GM18499 (cell line): ENCODE measurements around the gene NOCT.
"Not testable (repeated sequence)": the region's sequence is repeated elsewhere in the genome, so short reads cannot be mapped to it uniquely, and the experiment has no call there.

Experiments
- ATAC-seq: cut with Tn5 transposase; IDR thresholded peaks from one replicate; pipeline ENCODE4 v1.9.1; 2021; ENCODE audit warnings: moderate number of reproducible peaks; ENCODE audit not compliant: insufficient read depth, unreplicated experiment

The NOCT gene

DNA sequence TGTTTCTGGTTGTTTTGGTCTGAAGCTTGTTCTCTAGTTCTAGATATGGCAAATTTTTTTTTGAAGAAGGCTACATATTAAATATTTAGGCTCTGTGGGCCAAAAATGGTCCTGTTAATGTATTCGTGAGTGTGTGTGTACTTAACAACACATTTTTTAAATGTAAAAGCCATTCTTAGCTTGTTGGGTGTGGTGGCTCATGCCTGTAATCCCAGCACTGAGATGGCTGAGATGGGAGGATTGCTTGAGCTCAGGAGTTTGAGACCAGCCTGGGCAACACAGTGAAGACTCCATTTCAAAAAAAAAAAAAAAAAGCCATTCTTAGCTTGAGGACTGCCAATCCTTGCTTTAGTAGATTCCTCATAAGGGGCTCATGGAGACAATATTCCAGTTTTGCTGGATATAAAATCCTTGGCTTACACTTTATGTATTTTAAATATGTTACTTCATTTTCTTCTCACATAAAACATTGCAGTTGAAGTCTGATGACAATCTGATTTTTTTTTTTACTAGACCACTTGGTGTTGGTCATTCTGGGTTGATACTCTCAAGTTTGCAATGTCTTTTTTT, 23.4 kb downstream of the NOCT start:
- ATAC-seq: no peak

DNA sequence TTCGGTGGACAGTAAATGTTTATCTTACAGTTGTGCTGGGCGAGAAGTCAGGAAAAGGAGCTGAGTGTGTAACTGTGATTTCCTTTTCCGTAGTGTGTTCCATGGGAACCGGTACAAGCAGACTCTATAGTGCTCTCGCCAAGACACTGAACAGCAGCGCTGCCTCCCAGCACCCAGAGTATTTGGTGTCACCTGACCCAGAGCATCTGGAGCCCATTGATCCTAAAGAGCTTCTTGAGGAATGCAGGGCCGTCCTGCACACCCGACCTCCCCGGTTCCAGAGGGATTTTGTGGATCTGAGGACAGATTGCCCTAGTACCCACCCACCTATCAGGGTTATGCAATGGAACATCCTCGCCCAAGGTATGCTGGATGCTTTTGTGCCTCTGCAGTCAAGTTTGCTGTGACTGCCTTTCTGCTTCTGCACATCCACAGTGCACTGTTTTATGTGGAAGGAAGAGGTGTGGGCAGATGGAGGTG, 27.4 kb downstream of the NOCT start:
- no peak for ATAC-seq

DNA sequence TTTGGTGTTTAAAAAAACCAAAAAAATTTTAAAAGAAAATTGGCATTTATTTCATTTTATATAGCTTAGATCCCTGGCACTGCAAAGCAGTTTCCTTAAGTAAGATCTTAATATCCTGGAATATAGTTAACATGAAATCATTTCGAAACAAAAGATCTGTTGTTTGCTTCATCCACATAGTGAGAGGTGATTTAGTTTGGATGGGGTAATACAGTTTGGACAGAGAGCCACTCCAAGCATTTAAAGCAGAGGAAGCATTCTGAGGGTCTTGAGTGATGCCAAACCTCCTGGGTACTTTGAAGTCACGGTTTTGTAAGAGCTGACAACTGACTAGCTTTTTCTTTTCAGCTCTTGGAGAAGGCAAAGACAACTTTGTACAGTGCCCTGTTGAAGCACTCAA, 28.7 kb downstream of the NOCT start:
- ATAC-seq: no peak

DNA sequence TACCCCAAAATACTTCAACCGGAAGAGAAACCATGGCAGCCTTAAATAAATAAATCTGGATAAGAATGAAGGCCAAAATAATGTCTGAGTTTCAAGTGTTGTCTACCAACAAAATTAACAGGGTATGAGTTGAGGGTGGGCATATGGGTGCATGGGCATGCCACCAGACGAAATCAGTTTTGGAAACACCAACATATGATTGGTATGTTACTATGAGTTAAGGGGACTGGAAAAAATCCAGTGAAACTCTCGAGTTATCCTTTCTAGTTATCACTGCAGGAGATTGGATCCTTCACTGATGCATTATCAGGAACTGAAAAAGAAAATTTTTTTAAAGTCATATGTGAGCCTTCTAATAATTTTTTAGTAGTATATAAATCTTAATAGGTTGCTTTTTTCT, 32.4 kb downstream of the NOCT start:
- no peak for ATAC-seq

DNA sequence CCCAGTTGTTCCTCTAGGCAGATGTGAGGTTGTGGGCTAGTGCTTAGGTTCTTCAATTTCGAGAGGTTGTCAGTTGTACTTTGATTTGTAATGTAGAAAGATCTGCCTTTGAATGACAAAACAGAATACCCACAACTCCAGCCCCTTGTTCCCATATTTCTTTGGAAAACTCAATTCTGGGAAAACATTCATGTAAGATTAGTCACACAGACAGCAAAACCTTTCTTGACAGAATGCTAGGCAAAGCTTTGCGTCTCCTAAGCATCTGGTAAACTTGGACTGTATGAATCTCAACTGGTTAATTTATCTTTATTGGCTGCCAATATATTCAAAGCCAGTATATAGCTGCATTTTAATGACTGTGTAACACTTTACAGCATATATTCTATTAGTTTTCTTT, 34.9 kb downstream of the NOCT start:
- no peak for ATAC-seq

DNA sequence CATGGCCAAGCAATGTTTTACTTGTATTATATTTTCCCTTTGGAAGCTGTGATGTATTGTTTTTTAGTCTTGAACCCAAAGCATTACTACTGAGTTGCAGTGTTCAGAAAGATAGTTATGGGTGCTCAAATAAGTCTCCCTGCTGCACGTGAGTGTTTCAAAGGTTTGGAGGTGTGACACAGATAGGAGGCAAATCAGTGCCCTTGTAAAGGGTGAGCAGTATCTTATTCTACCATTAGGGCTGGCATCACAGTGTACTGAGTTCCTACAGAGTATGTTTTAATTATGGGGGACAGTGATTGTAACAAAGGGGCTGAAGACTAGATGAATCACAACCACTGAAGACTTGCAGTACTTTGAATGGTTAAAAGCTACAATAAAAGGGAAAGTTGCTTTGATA, 38.3 kb downstream of the NOCT start:
- ATAC-seq: no peak

DNA sequence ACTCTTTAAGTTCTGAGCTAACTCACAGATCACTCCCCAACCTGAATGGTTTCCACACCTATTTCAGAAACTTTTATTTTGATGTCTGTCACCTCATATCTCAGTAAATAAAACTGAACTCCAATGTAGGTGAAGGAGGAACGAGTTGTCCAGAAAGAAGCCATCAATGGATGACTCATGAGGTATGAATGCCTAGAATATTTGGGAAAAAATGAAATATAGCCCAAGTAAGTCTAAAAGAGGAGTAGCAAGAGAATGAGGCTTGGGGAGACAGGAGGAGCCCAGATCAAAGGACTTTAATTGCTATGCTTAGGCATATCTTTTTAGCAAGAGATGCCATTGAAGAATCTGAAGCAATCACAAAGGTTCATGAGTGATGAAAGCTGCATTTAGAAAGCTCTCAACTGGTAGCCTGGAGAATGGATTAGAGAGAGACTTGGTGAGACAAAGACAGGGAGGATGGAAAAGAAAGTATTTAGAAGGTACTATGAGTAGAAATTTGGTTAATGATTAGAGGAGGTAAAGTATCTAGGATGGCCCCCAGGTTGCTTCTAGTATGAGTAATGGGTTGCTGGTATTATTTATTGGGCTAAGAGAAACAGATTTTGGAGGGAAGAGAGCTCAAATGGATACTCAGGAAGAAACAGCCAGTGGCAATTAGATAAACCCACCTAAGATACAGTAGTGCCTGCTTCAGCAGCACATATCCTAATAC, 39.4 kb downstream of the NOCT start:
- ATAC-seq: no peak

DNA sequence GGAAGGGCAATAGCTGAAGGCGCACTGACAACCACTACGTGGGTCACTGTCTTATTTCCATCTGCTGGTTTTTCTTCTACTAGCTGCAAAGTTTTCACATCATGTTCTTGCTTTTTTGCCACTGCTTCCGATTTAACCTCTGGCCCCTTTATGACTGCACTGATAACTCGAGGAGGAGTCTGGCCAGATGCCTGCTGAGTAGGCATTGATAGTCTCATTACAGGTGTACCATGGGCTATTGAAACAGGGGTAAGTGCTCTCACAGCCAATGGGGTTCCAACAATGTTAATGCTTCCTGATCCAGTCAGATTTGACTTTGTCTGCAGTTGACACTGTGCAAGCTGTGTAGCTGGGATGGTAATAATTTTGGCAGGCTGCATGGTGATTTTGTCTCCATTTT, 43.4 kb downstream of the NOCT start:
- not testable (repeated sequence) for ATAC-seq

DNA sequence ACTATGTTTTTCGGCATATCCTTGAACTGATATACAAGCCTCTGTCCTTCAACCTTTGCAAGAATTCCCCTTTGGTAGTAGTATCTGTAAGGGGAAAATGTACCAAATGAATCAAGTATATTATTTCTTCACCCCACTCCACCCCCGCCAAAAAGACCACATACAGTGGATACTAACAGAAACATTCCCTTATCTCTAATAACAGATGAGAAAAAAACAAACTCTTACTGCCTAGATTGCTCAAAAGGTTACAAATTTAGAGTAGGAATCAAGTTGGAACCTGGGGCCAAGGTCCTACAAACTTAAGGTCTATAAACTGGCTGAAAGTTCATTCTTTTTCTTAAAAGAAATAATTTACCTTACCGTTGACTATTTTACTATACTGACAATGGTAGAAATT, 45.0 kb downstream of the NOCT start:
- no peak for ATAC-seq

DNA sequence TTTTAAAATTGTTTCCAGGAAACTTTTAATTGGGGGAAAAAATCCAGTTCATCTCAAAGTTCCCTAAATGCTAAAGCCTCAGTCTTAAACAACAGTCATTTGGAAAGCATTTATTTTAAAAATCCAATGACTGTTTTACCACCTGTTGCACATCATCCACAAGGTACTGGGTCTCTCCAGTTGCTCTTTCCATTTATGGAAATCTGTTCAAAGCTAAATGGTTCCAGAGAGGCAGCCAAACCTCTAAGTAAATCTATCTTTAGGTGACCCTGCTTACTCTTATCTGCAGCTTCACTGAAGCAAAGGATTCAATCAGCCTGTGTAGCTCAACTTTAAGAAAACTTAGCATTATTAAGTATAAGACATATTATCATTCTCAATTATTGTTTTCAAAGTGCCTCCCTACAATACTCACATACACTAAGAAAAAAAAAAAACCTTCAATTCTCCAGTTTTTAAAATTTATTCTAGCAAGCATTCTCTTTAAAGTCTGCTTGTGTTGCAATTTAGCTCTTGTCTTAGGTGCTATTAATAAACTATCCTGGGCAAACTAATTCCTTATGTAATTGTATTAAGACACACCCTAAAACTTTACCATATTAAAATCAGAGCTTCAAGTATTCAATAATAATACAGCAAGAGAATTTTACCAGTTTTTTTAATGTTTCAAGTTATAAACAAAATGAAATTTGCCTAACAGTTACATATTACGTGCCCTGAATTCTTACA, 60.6 kb downstream of the NOCT start:
- no peak for ATAC-seq

DNA sequence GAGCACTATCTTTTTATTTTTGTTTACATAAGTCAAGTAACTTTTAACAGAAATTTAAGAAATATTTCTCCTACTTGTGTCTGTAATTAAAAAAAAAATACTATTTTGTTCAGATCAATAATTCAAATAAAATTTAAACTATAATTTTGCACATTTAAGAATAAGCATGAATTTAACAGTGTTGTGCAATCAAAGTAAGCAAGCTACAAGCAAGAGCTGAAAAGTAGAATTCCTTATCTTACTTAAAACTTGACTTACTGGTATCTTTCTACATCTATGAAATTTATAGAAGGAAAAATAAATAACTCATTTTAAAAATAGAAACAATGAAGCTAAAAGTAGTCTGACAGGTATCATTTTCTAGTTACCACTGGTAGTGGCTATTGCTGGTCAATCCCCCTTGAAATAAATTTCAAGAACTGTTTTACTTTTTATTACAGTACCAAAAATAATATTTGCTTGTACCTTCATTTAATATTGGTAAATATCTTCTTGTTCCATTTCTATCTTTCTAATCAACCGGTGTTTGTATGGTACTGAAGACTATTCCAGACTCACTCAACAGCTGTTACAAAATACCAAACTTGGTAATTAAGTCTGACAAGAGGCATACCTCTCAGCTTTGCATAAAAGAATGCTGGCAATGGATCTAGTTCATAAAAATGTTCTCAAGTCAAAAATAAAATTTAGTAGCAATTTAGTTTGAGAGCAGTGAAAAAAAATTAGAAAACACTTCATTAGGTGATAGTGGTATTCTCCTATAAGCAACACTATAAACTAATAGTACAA, 62.2 kb downstream of the NOCT start:
- ATAC-seq: no peak

DNA sequence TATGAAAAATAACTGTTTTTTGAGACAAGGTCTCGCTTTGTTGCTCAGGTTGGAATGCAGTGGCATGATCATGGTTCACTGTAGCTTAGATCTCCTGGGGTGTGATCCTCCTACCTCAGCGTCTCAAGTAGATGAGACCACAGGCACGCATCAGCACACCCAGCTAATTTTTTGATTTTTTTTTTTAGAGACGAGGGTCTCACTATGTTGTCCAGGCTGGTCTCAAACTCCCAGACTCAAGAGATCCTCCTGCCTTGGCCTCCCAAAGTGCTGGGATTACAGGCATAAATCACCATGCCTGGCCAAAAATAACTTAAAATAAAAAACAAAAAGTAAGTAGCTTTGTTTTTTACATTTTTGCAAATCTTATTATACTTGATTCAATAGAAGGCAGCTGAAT, 63.3 kb downstream of the NOCT start:
- ATAC-seq: no peak

DNA sequence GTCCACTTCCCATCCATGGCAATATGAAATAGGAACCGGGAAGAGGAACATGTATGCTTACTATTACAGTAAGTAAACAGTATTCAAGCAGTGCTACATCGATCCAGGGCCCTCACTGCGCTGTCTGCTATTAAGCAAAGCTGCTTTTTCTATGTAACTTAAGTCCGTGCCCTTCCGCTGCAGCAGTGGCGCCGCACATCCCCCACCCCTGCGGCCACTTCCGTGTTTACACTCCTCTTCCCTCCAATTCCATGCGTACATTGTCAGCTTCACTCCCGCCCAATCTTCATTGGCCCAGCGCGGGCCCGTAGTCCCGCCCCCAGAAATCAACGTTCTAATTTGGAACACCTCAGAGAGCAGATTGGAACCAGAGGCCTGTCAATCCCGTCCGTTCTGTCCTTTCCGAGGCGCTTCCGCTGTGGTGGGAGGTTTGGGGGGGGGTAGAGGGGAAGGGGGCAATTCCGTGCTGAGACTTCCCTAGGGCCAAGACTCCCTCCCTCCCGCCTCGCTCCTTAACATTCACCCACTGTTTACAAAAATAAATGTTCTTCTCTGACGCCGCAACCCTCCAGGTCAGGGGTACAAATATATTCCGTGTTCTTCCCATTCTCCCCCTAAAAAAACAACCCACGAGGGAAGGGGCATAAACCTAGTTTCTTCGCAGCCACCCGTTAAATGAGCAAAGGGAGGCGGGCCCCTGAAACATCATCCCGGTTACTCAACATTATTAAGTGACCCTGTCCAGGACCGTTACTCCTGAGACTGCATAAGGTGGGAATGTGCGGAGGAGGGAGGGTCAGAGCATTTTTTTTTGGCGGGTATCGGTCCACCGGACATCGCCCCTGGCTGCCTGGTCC, 67.4 kb downstream of the NOCT start:
- ATAC-seq: peak; percentile 94

DNA sequence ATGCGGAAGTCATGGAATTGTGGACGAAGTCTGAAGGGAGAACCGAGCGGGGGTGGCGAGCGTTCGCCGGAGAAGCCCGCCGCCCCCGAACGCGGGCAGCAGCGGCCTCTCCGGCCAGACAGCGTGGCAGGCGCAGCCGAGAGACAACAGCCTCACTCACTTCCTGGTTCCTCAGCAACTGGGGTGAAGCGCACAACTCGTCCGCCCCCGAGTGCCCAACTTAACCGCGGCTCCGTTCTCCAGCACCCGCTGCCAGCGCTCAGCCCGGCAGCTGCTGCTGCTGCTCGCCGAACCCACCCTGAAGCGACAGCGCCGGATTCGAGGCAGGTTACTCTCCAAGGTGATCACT, 68.0 kb downstream of the NOCT start:
- peak; percentile 8 for ATAC-seq

DNA sequence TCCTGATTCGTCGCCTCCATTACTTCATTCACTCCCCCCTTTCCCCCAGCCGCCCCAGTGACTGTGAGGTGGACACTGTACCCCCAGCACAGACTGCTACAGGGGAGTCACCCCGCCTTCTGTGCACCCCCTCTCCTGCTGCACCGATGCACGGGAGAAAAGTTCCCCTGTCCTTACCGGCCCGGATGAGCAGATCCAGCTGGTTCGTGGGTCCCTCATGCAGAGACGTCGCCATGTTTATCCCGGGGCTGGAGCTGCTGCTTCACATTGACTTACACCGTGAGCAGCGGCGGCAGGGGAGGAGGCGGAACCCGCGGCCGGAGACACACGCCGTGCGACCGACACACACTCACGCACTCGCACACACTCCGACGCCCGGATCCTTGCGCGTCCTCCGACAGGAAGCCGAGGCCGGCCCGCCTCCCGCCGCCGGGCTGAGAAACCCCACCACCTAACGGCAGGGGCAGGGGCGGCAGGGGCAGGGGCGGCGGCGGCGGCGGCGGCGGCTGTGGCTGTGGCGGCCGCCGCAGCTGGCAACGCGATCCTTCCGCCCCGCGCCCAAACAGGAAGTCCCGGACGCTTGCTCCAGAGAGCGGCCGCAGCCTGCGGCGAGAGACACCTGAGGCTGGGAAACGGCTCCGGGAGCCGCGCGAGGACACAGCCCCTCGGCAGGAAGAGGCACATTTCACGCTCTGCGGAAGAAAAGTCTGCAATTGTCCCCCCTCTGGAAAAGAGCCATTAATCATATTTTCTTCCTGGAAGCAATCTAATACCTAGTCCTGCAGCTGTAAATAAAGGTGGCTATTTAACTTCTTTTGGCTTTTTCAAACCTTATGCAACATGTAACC, 68.6 kb downstream of the NOCT start:
- ATAC-seq: peak; percentile 29

DNA sequence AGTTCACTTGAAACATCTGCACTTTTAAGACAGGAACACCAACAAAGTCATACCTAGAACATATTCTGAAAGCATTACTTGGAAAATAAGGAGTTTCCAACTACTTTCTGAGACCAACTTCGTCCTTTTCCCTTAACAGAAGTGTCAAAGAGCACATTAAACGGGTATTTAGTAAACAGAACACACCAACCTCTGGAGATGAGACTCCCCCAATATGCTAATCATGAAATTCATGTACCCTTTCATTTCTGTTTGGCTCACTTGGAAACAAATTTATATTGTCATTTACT, 69.2 kb downstream of the NOCT start:
- no peak for ATAC-seq

DNA sequence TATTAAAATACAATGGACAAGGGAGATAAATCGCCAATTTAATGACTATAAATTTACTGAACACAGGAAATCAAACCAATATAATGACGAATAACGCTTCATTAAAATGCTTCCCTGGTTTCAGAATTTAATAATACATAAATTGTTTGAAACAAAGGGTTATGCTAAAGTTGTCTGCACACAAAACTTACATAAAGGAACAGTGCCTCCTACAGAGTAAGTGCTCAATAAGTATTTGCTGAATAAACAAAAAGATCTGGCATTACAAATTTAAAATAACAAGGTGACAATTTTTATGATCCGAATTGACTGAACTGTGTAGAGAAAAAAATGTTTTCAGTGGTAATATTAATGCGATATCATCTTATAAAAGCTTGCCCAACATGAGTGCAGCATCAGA, 69.6 kb downstream of the NOCT start:
- ATAC-seq: no peak

DNA sequence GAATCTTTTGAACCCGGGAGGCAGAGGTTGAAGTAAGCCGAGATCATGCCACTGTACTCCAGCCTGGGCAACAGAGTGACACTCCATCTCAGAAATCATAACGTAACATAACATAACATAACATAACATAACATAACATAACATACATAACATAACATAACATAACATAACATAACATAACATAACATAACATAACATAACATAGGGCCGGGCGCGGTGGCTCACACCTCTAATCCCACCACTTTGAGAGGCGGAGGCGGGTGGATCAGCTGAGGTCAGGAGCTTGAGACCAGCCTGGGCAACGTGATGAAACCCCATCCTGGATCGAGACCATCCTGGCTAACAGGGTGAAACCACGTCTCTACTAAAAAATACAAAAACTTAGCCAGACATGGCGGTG, 76.7 kb downstream of the NOCT start:
- no peak for ATAC-seq
